GM12878 (cell line): Measurements from ENCODE around the gene DCST1. TPM values are rescaled to one million over a fixed set of nuclear protein-coding genes. Genes with fewer than 3 reads are reported as not detected.

Experiments used
- ATAC-seq: fragments of 200-7000 bp; cut with Tn5 transposase; 3 replicates; pipeline ENCODE4 v1.9.1; 2020; ENCODE audit warnings: mild to moderate bottlenecking, moderate library complexity
- BruUV-seq: library from RNA; stranded (reverse); fragments of 400-500 nt; replicated peaks from 2 replicates; lab custom pipeline; 2021; lab: Mats Ljungman, UMichigan
- CTCF ChIA-PET: fragments of 300-600 bp; sonication (Branson Sonifier 250); formaldehyde crosslinking; extraction: SDS; loops from one replicate; lab custom pipeline; 2021; ENCODE audit warnings: inconsistent platforms; lab: Yijun Ruan, JAX
- POLR2A ChIA-PET: fragments of 350-600 bp; formaldehyde crosslinking; extraction: SDS; loops from one replicate; lab custom pipeline; 2021; ENCODE audit warnings: inconsistent platforms; lab: Charles Lee
- RAD21 ChIA-PET: fragments of 300-600 bp; sonication (Branson Sonifier 250); formaldehyde crosslinking; loops from one replicate; lab custom pipeline; 2023; ENCODE audit warnings: antibody characterized with exemption; ENCODE audit not compliant: unreplicated experiment; lab: Charles Lee
- SMC1A ChIA-PET: fragments of 300-600 bp; sonication (Branson Sonifier 250); formaldehyde crosslinking; loops from one replicate; lab custom pipeline; 2023; ENCODE audit not compliant: unreplicated experiment, uncharacterized antibody; lab: Charles Lee
- DNase-seq: peaks from one replicate; pipeline ENCODE4 v3.0.0-alpha.2; 2011; ENCODE audit warnings: low read depth, low spot score
- FAIRE-seq: peaks from 3 replicates; lab custom pipeline; 2011; peaks lifted over from hg19 to GRCh38; lab: Jason Lieb, UNC
- H2AFZ ChIP-seq: 2 replicates; pipeline ENCODE4 v1.6.0; 2011; ENCODE audit warnings: low read depth, low read length, control low read depth; ENCODE audit not compliant: control insufficient read depth
- H3K27ac ChIP-seq: 2 replicates; pipeline ENCODE4 v1.5.1; 2011; ENCODE audit warnings: control low read depth; ENCODE audit not compliant: control insufficient read depth, insufficient read depth
- H3K27me3 ChIP-seq, 2 experiments: replicated peaks in 1 of 2; 2 replicates each; pipeline versions ENCODE4 v1.6.0 to v1.6.1; 2011; ENCODE audit warnings: low read length in 1 of 2; ENCODE audit not compliant: control insufficient read depth in 2 of 2, insufficient read depth in 2 of 2
- H3K36me3 ChIP-seq, 2 experiments: 2 replicates each; pipeline ENCODE4 v1.5.1; 2011; ENCODE audit warnings: low read length in 1 of 2; ENCODE audit not compliant: control insufficient read depth in 2 of 2, insufficient read depth in 2 of 2
- H3K4me1 ChIP-seq: 2 replicates; pipeline ENCODE4 v1.6.1; 2011; ENCODE audit warnings: mild to moderate bottlenecking, low read length, moderate library complexity, mixed read lengths; ENCODE audit not compliant: control insufficient read depth, insufficient read depth
- H3K4me2 ChIP-seq: 2 replicates; pipeline ENCODE4 v1.6.0; 2011; ENCODE audit warnings: control low read depth; ENCODE audit not compliant: control insufficient read depth, insufficient read depth
- H3K4me3 ChIP-seq: fragments of 200-600 bp; sonication (generic); 2 replicates; pipeline ENCODE4 v1.5.1; 2016
- H3K79me2 ChIP-seq: 2 replicates; pipeline ENCODE4 v1.6.0; 2011; ENCODE audit warnings: low read length; ENCODE audit not compliant: control insufficient read depth, insufficient read depth
- H3K9ac ChIP-seq: 2 replicates; pipeline ENCODE4 v1.8.0; 2011; ENCODE audit warnings: low read length, control low read depth, mixed read lengths; ENCODE audit not compliant: control insufficient read depth, insufficient read depth
- H3K9me3 ChIP-seq: replicated peaks from 3 replicates; pipeline ENCODE4 v1.5.1; 2011; ENCODE audit warnings: mild to moderate bottlenecking, low read length; ENCODE audit not compliant: control insufficient read depth, insufficient read depth
- H4K20me1 ChIP-seq: 2 replicates; pipeline ENCODE4 v1.6.0; 2011; ENCODE audit not compliant: control insufficient read depth, insufficient read depth
- CREB1 ChIP-seq: IDR thresholded peaks from 2 replicates; pipeline ENCODE4 v1.6.1; 2012; ENCODE audit warnings: low read depth, mild to moderate bottlenecking, inconsistent platforms
- GABPA ChIP-seq: IDR thresholded peaks from 2 replicates; pipeline ENCODE4 v1.6.1; 2014; ENCODE audit warnings: antibody characterized with exemption, low read depth, mild to moderate bottlenecking, inconsistent platforms
- IKZF1 ChIP-seq: fragments of 450-650 bp; conservative IDR thresholded peaks from 2 replicates; pipeline ENCODE4 v1.6.1; 2017; ENCODE audit warnings: antibody characterized with exemption, mild to moderate bottlenecking
- MYB ChIP-seq: fragments of 150-350 bp; IDR thresholded peaks from 2 replicates; pipeline ENCODE4 v1.6.1; 2014; ENCODE audit warnings: mild to moderate bottlenecking, low read depth, low read length, borderline replicate concordance
- ZNF384 ChIP-seq: IDR thresholded peaks from 2 replicates; pipeline ENCODE4 v1.6.1; 2012; ENCODE audit warnings: low read depth, mild to moderate bottlenecking, low read length, improper control_type of control experiment, borderline replicate concordance
- WGBS: methylation state at CpG from one replicate; pipeline ENCODE4 v1.1.6; 2016; ENCODE audit warnings: low lambda C conversion rate; ENCODE audit not compliant: insufficient replicate concordance, insufficient coverage; ENCODE audit errors: missing lambda C conversion rate; 5-methylcytosine and 5-hydroxymethylcytosine counted together
- in situ Hi-C: fragments of 300-500 bp; cut with MboI; formaldehyde crosslinking; loops from 9 replicates; pipeline ENCODE4 v1.14.3; 2018; ENCODE audit warnings: mixed read lengths
- intact Hi-C: fragments of 100-400 bp; cut with micrococcal nuclease; formaldehyde crosslinking; loops from one replicate; pipeline ENCODE4 v1.14.2; 2022; ENCODE audit not compliant: unreplicated experiment
- polyA plus RNA-seq, 11 experiments: library from polyadenylated mRNA; depleted of rRNA in 4 of 11; unstranded in 6 of 11; stranded (reverse) in 5 of 11; fragments of >200 nt; fragmentation: Nextera tagmentation in 4 of 11; fragmentation: Illumina TruSeq in 1 of 11; extraction: Ambion mirVana in 4 of 11; extraction: Trizol in 1 of 11; gene quantifications; 1 replicate in 1 of 11; 2 replicates in 10 of 11; pipeline versions ENCODE4 v1.2.1 to v1.2.3, GENCODE V29; 2011 to 2016; ENCODE audit warnings: inconsistent platforms in 2 of 11, missing spikeins in 2 of 11, low read depth in 1 of 11
- total RNA-seq, 4 experiments: library from RNA; depleted of rRNA in 3 of 4; stranded (reverse); fragments of >200 nt in 3 of 4; fragmentation: Illumina TruSeq in 1 of 4; extraction: Trizol in 1 of 4; gene quantifications; 2 replicates each; pipeline versions ENCODE4 v1.2.1 to v1.2.3, GENCODE V29; 2013 to 2021
- TF ChIP-seq, protein P1 (sequence below): fragments of 150-350 bp; IDR thresholded peaks from 2 replicates; pipeline ENCODE4 v1.6.1; 2014; ENCODE audit warnings: mild to moderate bottlenecking, low read depth, low read length

The DCST1 gene
- total and polyA plus RNA-seq, 10 of the 15 experiments (the other 5 are each of a cell fraction or from before 2014, with no cell fraction given), result not detected

DNA sequence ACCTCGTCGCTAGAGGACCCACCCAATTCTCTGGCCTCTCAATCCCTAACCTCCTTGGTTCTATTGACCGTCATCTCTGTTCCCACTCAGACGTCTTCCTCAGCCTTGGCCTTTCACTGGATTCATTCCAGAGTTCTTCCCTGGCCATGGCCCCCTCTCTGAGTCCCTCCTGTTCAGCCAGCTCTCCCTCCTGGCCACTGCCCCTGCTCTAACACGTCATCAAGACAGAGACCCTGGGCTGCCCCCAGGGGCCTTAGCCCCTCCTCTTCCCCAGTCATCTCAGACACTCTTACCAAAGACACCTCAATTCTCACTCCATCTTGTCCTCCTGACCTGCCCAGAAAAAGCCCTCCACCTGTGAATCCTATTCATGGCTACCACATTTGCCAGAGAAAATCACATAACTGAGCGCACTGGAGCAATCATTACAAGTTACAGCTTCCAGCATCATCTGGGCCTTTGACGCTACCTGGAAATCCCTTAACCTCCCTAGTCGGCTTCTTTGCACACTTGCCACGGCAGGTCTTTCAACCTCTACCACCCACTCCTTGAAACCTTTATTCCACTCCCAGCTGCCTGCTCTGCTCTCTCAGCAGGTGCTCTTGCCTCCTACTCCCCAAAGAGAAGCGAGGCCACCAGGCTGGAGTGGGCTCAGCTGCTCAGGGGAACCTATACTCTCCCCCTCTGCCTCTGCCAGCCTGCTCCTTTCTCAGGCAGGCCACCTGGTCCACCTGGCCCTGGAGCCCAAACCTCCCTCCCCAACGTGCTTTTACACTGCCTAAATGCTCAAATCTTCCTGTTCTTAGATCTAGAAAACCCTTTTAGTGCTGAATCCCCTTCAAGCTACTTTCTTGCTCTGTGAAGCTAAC lies 14.0 kb upstream of the DCST1 start:
- Histone ChIP-seq H3K4me3 (no peak overlapping the region), H3K36me3 (peaks cover 0 to 13% of the 10 kb centered on the region in 2 experiments; a peak in 2 of 4 replicates), H3K79me2 (no peaks in the 10 kb centered on the region; the same call in 1 of the 2 replicates), H3K4me1 (peaks cover 19% of the 10 kb centered on the region), H2AFZ (no peak overlapping the region), H3K27ac (no peak overlapping the region), H3K27me3 (no peaks in the 10 kb centered on the region; a peak in 1 of 4 replicates), H4K20me1 (no peaks in the 10 kb centered on the region), H3K9ac (no peak overlapping the region), H3K4me2 (no peak overlapping the region), H3K9me3 (no peaks in the 10 kb centered on the region)
- FAIRE-seq, result no peak
- in situ Hi-C loops, result no loop called here
- CTCF ChIA-PET, result interaction anchor here (0.6 to 4.2 kb wide), 11 partner anchors 15 to 460 kb away, joined by 3 to 34 read pairs (median 4); partner anchors contain the start of gene PBXIP1
- no peak for ATAC-seq
- intact Hi-C loops, result no loop called here
- no TSS peak for BruUV-seq
- TF ChIP-seq ZNF384 (no peak), GABPA (no peak), CREB1 (no peak), IKZF1 (no peak), MYB (no peak)
- TF ChIP-seq, protein P1, sequence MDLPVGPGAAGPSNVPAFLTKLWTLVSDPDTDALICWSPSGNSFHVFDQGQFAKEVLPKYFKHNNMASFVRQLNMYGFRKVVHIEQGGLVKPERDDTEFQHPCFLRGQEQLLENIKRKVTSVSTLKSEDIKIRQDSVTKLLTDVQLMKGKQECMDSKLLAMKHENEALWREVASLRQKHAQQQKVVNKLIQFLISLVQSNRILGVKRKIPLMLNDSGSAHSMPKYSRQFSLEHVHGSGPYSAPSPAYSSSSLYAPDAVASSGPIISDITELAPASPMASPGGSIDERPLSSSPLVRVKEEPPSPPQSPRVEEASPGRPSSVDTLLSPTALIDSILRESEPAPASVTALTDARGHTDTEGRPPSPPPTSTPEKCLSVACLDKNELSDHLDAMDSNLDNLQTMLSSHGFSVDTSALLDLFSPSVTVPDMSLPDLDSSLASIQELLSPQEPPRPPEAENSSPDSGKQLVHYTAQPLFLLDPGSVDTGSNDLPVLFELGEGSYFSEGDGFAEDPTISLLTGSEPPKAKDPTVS, result no peak
- SMC1A ChIA-PET, result interaction anchor here (0.8 to 1.6 kb wide), 9 partner anchors 26 to 71 kb away, joined by 3 to 5 read pairs (median 3); partner anchors contain the start of genes PYGO2 and SHC1
- WGBS, result 67% methylated on average over 11 of the region's 11 CpGs
- RAD21 ChIA-PET, result interaction anchor here (1.2 to 3.1 kb wide), 2 partner anchors 16 to 46 kb away, joined by 4 to 14 read pairs; partner anchors contain the start of gene ZBTB7B
- POLR2A ChIA-PET, result interaction anchor here (0.6 to 2.3 kb wide), 2 partner anchors 16 to 35 kb away, joined by 3 to 8 read pairs; no protein-coding TSS in a partner anchor
- DNase-seq, result no peak
